CD4-positive, alpha-beta T cell (primary cell): ENCODE results near the gene ARAP2. TPM values are rescaled to one million over a fixed set of nuclear protein-coding genes. Genes with fewer than 3 reads are reported as not detected.

Source experiments
- ATAC-seq: fragments of 200-7000 bp; cut with Tn5 transposase; one replicate; pipeline ENCODE4 v1.10.0; 2022; ENCODE audit warnings: mild to moderate bottlenecking; ENCODE audit not compliant: poor library complexity
- CTCF ChIA-PET: fragments of 350-600 bp; sonication (Branson Sonifier 250); formaldehyde crosslinking; loops from one replicate; lab custom pipeline; 2021; ENCODE audit warnings: antibody characterized with exemption, inconsistent platforms; lab: Charles Lee
- POLR2A ChIA-PET: fragments of 350-600 bp; sonication (Branson Sonifier 250); formaldehyde crosslinking; loops from one replicate; lab custom pipeline; 2021; ENCODE audit warnings: antibody characterized with exemption, inconsistent platforms; lab: Charles Lee
- DNase-seq, 14 experiments: peaks; one replicate each; pipeline ENCODE4 v3.0.0-alpha.2; 2013 to 2020; ENCODE audit warnings: mixed read lengths in 2 of 14
- H3K27ac ChIP-seq, 2 donors: one replicate each; pipeline versions ENCODE4 v1.5.1 to v1.7.0; 2013; ENCODE audit warnings: low read length in 2 of 2, low read depth in 1 of 2, mild to moderate bottlenecking in 1 of 2
- H3K27me3 ChIP-seq, 2 experiments: 1 replicate in 1 of 2; 2 replicates in 1 of 2; pipeline versions ENCODE4 v1.6.1 to v1.7.0; 2013; ENCODE audit warnings: low read length in 2 of 2, control low read depth in 1 of 2, mild to moderate bottlenecking in 1 of 2, moderate library complexity in 1 of 2; ENCODE audit not compliant: insufficient read depth in 2 of 2, control insufficient read depth in 1 of 2
- H3K36me3 ChIP-seq: one replicate; pipeline ENCODE4 v1.6.1; 2013; ENCODE audit warnings: low read length, control low read depth; ENCODE audit not compliant: insufficient read depth
- H3K4me1 ChIP-seq: one replicate; pipeline ENCODE4 v1.6.1; 2013; ENCODE audit warnings: low read length, control low read depth; ENCODE audit not compliant: insufficient read depth
- H3K4me3 ChIP-seq: one replicate; pipeline ENCODE4 v1.5.1; 2013; ENCODE audit warnings: mild to moderate bottlenecking, low read length, moderate library complexity
- H3K9me3 ChIP-seq, 2 experiments: 1 replicate in 1 of 2; 2 replicates in 1 of 2; pipeline versions ENCODE4 v1.6.1 to v1.7.0; 2013; ENCODE audit warnings: low read length in 2 of 2, mild to moderate bottlenecking in 2 of 2, control low read depth in 1 of 2, moderate library complexity in 1 of 2; ENCODE audit not compliant: control insufficient read depth in 1 of 2, insufficient read depth in 1 of 2
- H3K27ac Mint-ChIP-seq: one replicate; pipeline ENCODE4 v1.8.0; 2020; ENCODE audit warnings: mixed read lengths
- H3K27me3 Mint-ChIP-seq: one replicate; pipeline ENCODE4 v1.8.0; 2021; ENCODE audit warnings: mixed read lengths
- H3K36me3 Mint-ChIP-seq: one replicate; pipeline ENCODE4 v1.8.0; 2021; ENCODE audit warnings: low read depth, mixed read lengths
- H3K4me1 Mint-ChIP-seq: one replicate; pipeline ENCODE4 v1.8.0; 2021; ENCODE audit warnings: low read depth, mixed read lengths
- H3K4me3 Mint-ChIP-seq: one replicate; pipeline ENCODE4 v1.8.0; 2020; ENCODE audit warnings: mild to moderate bottlenecking, mixed read lengths
- H3K9me3 Mint-ChIP-seq: one replicate; pipeline ENCODE4 v1.8.0; 2020; ENCODE audit warnings: mixed read lengths
- intact Hi-C, 2 experiments: fragments of 100-400 bp; cut with DNase I in 1 of 2; cut with micrococcal nuclease in 1 of 2; formaldehyde crosslinking; loops; one replicate each; pipeline versions ENCODE4 v1.15.1 to v1.9.0; 2023 to 2025; cut with DNase I, micrococcal nuclease
- total RNA-seq, 174 experiments: library from RNA in 2 of 174; stranded (reverse) in 2 of 174; gene quantifications; one replicate each; pipeline ENCODE4 v1.2.3 and lab custom pipeline; 2021 to 2026
- TF ChIP-seq, protein P1 (sequence below): fragments of 200-600 bp; IDR thresholded peaks from one replicate; pipeline ENCODE4 v1.8.0; 2022; ENCODE audit warnings: antibody characterized with exemption, mild to moderate bottlenecking

ARAP2 gene
- total RNA-seq, 2 experiments from 2014 or later: 54.3 to 63.4 TPM

DNA sequence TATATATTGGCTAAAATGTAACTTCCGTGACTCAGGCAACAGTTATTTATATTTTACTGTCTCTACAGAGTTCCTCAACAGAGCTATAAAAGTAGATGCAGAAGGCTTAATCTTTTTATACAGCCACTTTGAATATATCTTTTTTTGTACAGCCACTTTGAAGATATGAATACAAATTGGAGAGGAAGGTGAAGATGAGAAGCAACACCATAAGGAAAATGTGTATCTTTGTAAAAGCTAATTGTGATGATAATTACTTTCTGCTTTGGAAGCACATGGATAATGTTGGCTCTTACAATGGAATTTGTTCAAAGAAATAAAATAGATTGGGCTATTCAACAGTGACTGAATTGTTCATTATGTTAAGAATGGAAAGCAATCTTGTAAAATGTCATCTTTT is 205.8 kb downstream of the ARAP2 start:
- no peak overlapping the region for H3K27ac ChIP-seq
- TF ChIP-seq, protein P1, sequence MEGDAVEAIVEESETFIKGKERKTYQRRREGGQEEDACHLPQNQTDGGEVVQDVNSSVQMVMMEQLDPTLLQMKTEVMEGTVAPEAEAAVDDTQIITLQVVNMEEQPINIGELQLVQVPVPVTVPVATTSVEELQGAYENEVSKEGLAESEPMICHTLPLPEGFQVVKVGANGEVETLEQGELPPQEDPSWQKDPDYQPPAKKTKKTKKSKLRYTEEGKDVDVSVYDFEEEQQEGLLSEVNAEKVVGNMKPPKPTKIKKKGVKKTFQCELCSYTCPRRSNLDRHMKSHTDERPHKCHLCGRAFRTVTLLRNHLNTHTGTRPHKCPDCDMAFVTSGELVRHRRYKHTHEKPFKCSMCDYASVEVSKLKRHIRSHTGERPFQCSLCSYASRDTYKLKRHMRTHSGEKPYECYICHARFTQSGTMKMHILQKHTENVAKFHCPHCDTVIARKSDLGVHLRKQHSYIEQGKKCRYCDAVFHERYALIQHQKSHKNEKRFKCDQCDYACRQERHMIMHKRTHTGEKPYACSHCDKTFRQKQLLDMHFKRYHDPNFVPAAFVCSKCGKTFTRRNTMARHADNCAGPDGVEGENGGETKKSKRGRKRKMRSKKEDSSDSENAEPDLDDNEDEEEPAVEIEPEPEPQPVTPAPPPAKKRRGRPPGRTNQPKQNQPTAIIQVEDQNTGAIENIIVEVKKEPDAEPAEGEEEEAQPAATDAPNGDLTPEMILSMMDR: no peak
- H3K4me3 ChIP-seq: no peak overlapping the region
- ATAC-seq (no peak), DNase-seq (no peak)
- CTCF ChIA-PET: no interaction called here
- Mint-ChIP-seq H3K36me3 (no peaks in the 10 kb centered on the region), H3K4me3 (no peak overlapping the region), H3K27ac (no peak overlapping the region), H3K4me1 (no peaks in the 10 kb centered on the region), H3K27me3 (no peaks in the 10 kb centered on the region), H3K9me3 (peaks cover 6% of the 10 kb centered on the region)
- no peaks in the 10 kb centered on the region for H3K27me3 ChIP-seq
- POLR2A ChIA-PET: no interaction called here
- H3K36me3 ChIP-seq: no peaks in the 10 kb centered on the region
- intact Hi-C loops: no loop called here
- no peaks in the 10 kb centered on the region for H3K9me3 ChIP-seq
- no peaks in the 10 kb centered on the region for H3K4me1 ChIP-seq

DNA sequence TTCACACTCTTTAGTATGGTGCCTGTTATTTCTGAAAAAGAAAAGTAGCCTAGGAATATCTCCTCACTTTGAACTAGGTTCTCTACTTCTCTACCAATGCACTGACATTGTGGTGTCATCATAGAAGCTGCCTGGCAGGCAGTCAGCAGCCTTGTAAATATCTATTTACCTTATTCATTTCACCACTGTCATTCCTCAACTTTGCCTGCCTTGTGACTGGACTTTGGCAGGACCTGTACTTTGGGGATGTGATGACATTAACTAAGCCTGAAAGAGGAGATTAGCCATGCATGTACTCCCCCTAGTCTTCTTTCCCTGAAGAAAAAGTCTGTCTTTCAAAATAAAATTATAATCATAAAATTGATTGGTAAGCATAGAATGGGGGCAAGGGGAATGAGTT is 207.2 kb downstream of the ARAP2 start:
- H3K27me3 ChIP-seq: no peaks in the 10 kb centered on the region
- no peaks in the 10 kb centered on the region for H3K4me1 ChIP-seq
- POLR2A ChIA-PET: no interaction called here
- H3K9me3 Mint-ChIP-seq: peaks cover 11% of the 10 kb centered on the region
- no peak overlapping the region for H3K4me3 ChIP-seq
- intact Hi-C loops: no loop called here
- no peaks in the 10 kb centered on the region for H3K27me3 Mint-ChIP-seq
- no peak for DNase-seq
- H3K27ac ChIP-seq: no peak overlapping the region
- H3K27ac Mint-ChIP-seq: no peak overlapping the region
- no peak overlapping the region for H3K4me3 Mint-ChIP-seq
- ATAC-seq: no peak
- CTCF ChIA-PET: no interaction called here
- TF ChIP-seq, protein P1: no peak
- H3K4me1 Mint-ChIP-seq: no peaks in the 10 kb centered on the region
- H3K9me3 ChIP-seq: no peaks in the 10 kb centered on the region
- H3K36me3 Mint-ChIP-seq: no peaks in the 10 kb centered on the region
- no peaks in the 10 kb centered on the region for H3K36me3 ChIP-seq

GRCh38 chr4:36029951-36030350 is 214.4 kb downstream of the ARAP2 start:
- TF ChIP-seq, protein P1: no peak
- no peaks in the 10 kb centered on the region for H3K4me1 Mint-ChIP-seq
- Histone ChIP-seq H3K27ac (no peak overlapping the region), H3K36me3 (no peaks in the 10 kb centered on the region), H3K9me3 (no peaks in the 10 kb centered on the region), H3K4me1 (no peaks in the 10 kb centered on the region), H3K27me3 (no peaks in the 10 kb centered on the region), H3K4me3 (no peak overlapping the region)
- H3K27me3 Mint-ChIP-seq: no peaks in the 10 kb centered on the region
- H3K27ac Mint-ChIP-seq: no peak overlapping the region
- no peak for ATAC-seq
- DNase-seq: no peak
- ChIA-PET CTCF (no interaction called here), POLR2A (no interaction called here)
- intact Hi-C loops: no loop called here
- H3K9me3 Mint-ChIP-seq: peaks cover 11% of the 10 kb centered on the region
- no peak overlapping the region for H3K4me3 Mint-ChIP-seq
- no peaks in the 10 kb centered on the region for H3K36me3 Mint-ChIP-seq
